DND-41 (cell line): ENCODE results near the gene CNNM2.

Experiments
- CTCF ChIP-seq: IDR thresholded peaks from 2 replicates; pipeline ENCODE4 v1.5.1; 2012; ENCODE audit warnings: borderline replicate concordance, low read length, moderate library complexity, mild to moderate bottlenecking; ENCODE audit not compliant: poor library complexity, severe bottlenecking; ENCODE audit errors: extremely low read depth
- EZH2 ChIP-seq: IDR thresholded peaks from 3 replicates; pipeline ENCODE4 v1.6.1; 2012; ENCODE audit warnings: borderline replicate concordance, low read depth, mild to moderate bottlenecking, moderate library complexity, low read length, inconsistent platforms; ENCODE audit not compliant: severe bottlenecking

GRCh38 chr10:103139803-103140202 lies 221.7 kb downstream of the CNNM2 start:
- TF ChIP-seq CTCF (no peak), EZH2 (no peak)
